ENCODE results near the gene AOPEP. TPM values are rescaled to one million over a fixed set of nuclear protein-coding genes. Genes with fewer than 3 reads are reported as not detected.

AOPEP gene
- total RNA-seq, 2 donors from 2014 or later: 12.4 to 12.9 TPM

GRCh38 chr9:94906713-94907112 lies 180.2 kb downstream of the AOPEP start:
- Mint-ChIP-seq H3K4me3 (no peak overlapping the region), H3K27ac (no peak overlapping the region), H3K4me1 (no peaks in the 10 kb centered on the region), H3K27me3 (no peaks in the 10 kb centered on the region), H3K36me3 (ENCODE audit: low read depth) (no peaks in the 10 kb centered on the region)
- DNase-seq (no peak), ATAC-seq (no peak)
- no peaks in the 10 kb centered on the region for H3K9me3 ChIP-seq (ENCODE audit: control insufficient read depth, low read length, poor library complexity, severe bottlenecking)

GRCh38 chr9:94907264-94907936 lies 180.9 kb downstream of the AOPEP start:
- Mint-ChIP-seq H3K4me1 (no peaks in the 10 kb centered on the region), H3K4me3 (no peak overlapping the region)

GRCh38 chr9:94908011-94908563 lies 181.6 kb downstream of the AOPEP start:
- H3K4me3 Mint-ChIP-seq: no peak overlapping the region
- no peak for ATAC-seq
- H3K27me3 Mint-ChIP-seq: no peaks in the 10 kb centered on the region
- H3K4me1 Mint-ChIP-seq: peaks cover 2% of the 10 kb centered on the region
- no peaks in the 10 kb centered on the region for H3K9me3 ChIP-seq (ENCODE audit: control insufficient read depth, low read length, poor library complexity, severe bottlenecking)
- no peaks in the 10 kb centered on the region for H3K36me3 Mint-ChIP-seq (ENCODE audit: low read depth)
- no peak overlapping the region for H3K27ac Mint-ChIP-seq
- no peak for DNase-seq

More at GRCh38 chr9:94907264-94907936, 180.9 kb downstream of the AOPEP start:
- Mint-ChIP-seq H3K36me3 (ENCODE audit: low read depth) (no peaks in the 10 kb centered on the region), H3K27ac (no peak overlapping the region), H3K27me3 (no peaks in the 10 kb centered on the region)
- no peak for ATAC-seq
- no peaks in the 10 kb centered on the region for H3K9me3 ChIP-seq (ENCODE audit: control insufficient read depth, low read length, poor library complexity, severe bottlenecking)
- no peak for DNase-seq

- Mint-ChIP-seq H3K4me1 (peaks cover 2% of the 10 kb centered on the region), H3K36me3 (ENCODE audit: low read depth) (no peaks in the 10 kb centered on the region), H3K27me3 (no peaks in the 10 kb centered on the region), H3K4me3 (no peak overlapping the region), H3K27ac (no peak overlapping the region)
- H3K9me3 ChIP-seq (ENCODE audit: control insufficient read depth, low read length, poor library complexity, severe bottlenecking): no peaks in the 10 kb centered on the region
- DNase-seq (no peak), ATAC-seq (no peak)
Measured at GRCh38 chr9:94908583-94909249, 182.2 kb downstream of the AOPEP start.

GRCh38 chr9:94909250-94909894 lies 182.9 kb downstream of the AOPEP start:
- no peak for DNase-seq
- H3K27ac Mint-ChIP-seq: no peak overlapping the region
- H3K27me3 Mint-ChIP-seq: no peaks in the 10 kb centered on the region
- H3K9me3 ChIP-seq (ENCODE audit: control insufficient read depth, low read length, poor library complexity, severe bottlenecking): no peaks in the 10 kb centered on the region
- ATAC-seq: no peak
- no peak overlapping the region for H3K4me3 Mint-ChIP-seq
- H3K36me3 Mint-ChIP-seq (ENCODE audit: low read depth): no peaks in the 10 kb centered on the region
- H3K4me1 Mint-ChIP-seq: peaks cover 2% of the 10 kb centered on the region

GRCh38 chr9:94909965-94910730 lies 183.6 kb downstream of the AOPEP start:
- no peaks in the 10 kb centered on the region for H3K27me3 Mint-ChIP-seq
- ATAC-seq (no peak), DNase-seq (no peak)
- H3K36me3 Mint-ChIP-seq (ENCODE audit: low read depth): no peaks in the 10 kb centered on the region
- no peaks in the 10 kb centered on the region for H3K9me3 ChIP-seq (ENCODE audit: control insufficient read depth, low read length, poor library complexity, severe bottlenecking)
- H3K27ac Mint-ChIP-seq: no peak overlapping the region
- no peak overlapping the region for H3K4me3 Mint-ChIP-seq
- peaks cover 2% of the 10 kb centered on the region for H3K4me1 Mint-ChIP-seq

- H3K4me1 Mint-ChIP-seq: peaks cover 3% of the 10 kb centered on the region
- DNase-seq (no peak), ATAC-seq (no peak)
- no peaks in the 10 kb centered on the region for H3K27me3 Mint-ChIP-seq
- H3K27ac Mint-ChIP-seq: no peak overlapping the region
- H3K9me3 ChIP-seq (ENCODE audit: control insufficient read depth, low read length, poor library complexity, severe bottlenecking): no peaks in the 10 kb centered on the region
- H3K4me3 Mint-ChIP-seq: no peak overlapping the region
- no peaks in the 10 kb centered on the region for H3K36me3 Mint-ChIP-seq (ENCODE audit: low read depth)
Measured at GRCh38 chr9:94911211-94911610, 184.7 kb downstream of the AOPEP start.

- no peak overlapping the region for H3K27ac Mint-ChIP-seq
- no peaks in the 10 kb centered on the region for H3K36me3 Mint-ChIP-seq (ENCODE audit: low read depth)
- ATAC-seq: no peak
- H3K9me3 ChIP-seq (ENCODE audit: control insufficient read depth, low read length, poor library complexity, severe bottlenecking): no peaks in the 10 kb centered on the region
- H3K4me1 Mint-ChIP-seq: peaks cover 3% of the 10 kb centered on the region
- no peaks in the 10 kb centered on the region for H3K27me3 Mint-ChIP-seq
- H3K4me3 Mint-ChIP-seq: no peak overlapping the region
- DNase-seq: no peak
Measured at GRCh38 chr9:94911986-94912635, 185.6 kb downstream of the AOPEP start.

- no peaks in the 10 kb centered on the region for H3K9me3 ChIP-seq (ENCODE audit: control insufficient read depth, low read length, poor library complexity, severe bottlenecking)
- Mint-ChIP-seq H3K36me3 (ENCODE audit: low read depth) (peaks cover 3% of the 10 kb centered on the region), H3K4me1 (peaks cover 9% of the 10 kb centered on the region), H3K27ac (no peak overlapping the region), H3K27me3 (no peaks in the 10 kb centered on the region), H3K4me3 (no peak overlapping the region)
- ATAC-seq: no peak
- DNase-seq: no peak
Measured at GRCh38 chr9:94912700-94913249, 186.3 kb downstream of the AOPEP start.

GRCh38 chr9:94913550-94913949 lies 187.1 kb downstream of the AOPEP start:
- Mint-ChIP-seq H3K27me3 (no peaks in the 10 kb centered on the region), H3K4me1 (peaks cover 10% of the 10 kb centered on the region), H3K27ac (no peak overlapping the region), H3K4me3 (no peak overlapping the region), H3K36me3 (ENCODE audit: low read depth) (peaks cover 3% of the 10 kb centered on the region)
- no peak for ATAC-seq
- DNase-seq: no peak
- H3K9me3 ChIP-seq (ENCODE audit: control insufficient read depth, low read length, poor library complexity, severe bottlenecking): no peaks in the 10 kb centered on the region

- no peak for ATAC-seq
- peaks cover 3% of the 10 kb centered on the region for H3K36me3 Mint-ChIP-seq (ENCODE audit: low read depth)
- H3K9me3 ChIP-seq (ENCODE audit: control insufficient read depth, low read length, poor library complexity, severe bottlenecking): no peaks in the 10 kb centered on the region
- peaks cover 10% of the 10 kb centered on the region for H3K4me1 Mint-ChIP-seq
- no peaks in the 10 kb centered on the region for H3K27me3 Mint-ChIP-seq
- no peak overlapping the region for H3K4me3 Mint-ChIP-seq
- H3K27ac Mint-ChIP-seq: no peak overlapping the region
- no peak for DNase-seq
Measured at GRCh38 chr9:94915476-94916450, 189.3 kb downstream of the AOPEP start.

Measured in T-helper 17 cell (primary cell).